Karpas-422 (cell line): ENCODE measurements around the gene PTPRD. TPM values are rescaled to one million over a fixed set of nuclear protein-coding genes. Genes with fewer than 3 reads are reported as not detected.

Experiments used
- DNase-seq: peaks from one replicate; pipeline ENCODE4 v3.0.0-alpha.2; 2015
- H2AFZ ChIP-seq: fragments of 200-600 bp; sonication (generic); 2 replicates; pipeline ENCODE4 v1.6.1; 2014; ENCODE audit warnings: antibody characterized with exemption, low read length, mixed read lengths
- H3K27ac ChIP-seq: fragments of 200-600 bp; sonication (generic); 2 replicates; pipeline ENCODE4 v1.5.1; 2014; ENCODE audit warnings: mild to moderate bottlenecking, low read length, moderate library complexity
- H3K27me3 ChIP-seq: fragments of 200-600 bp; sonication (generic); 2 replicates; pipeline ENCODE4 v1.6.1; 2014; ENCODE audit warnings: low read length, mixed read lengths
- H3K36me3 ChIP-seq: fragments of 200-600 bp; sonication (generic); 2 replicates; pipeline ENCODE4 v1.6.1; 2014; ENCODE audit warnings: low read length, mixed read lengths; ENCODE audit not compliant: insufficient read depth
- H3K4me1 ChIP-seq: fragments of 200-600 bp; sonication (generic); 2 replicates; pipeline ENCODE4 v1.6.1; 2014; ENCODE audit warnings: mild to moderate bottlenecking, low read length, mixed read lengths
- H3K4me2 ChIP-seq: fragments of 200-600 bp; sonication (generic); 2 replicates; pipeline ENCODE4 v1.6.1; 2014; ENCODE audit warnings: low read length, low read depth, mild to moderate bottlenecking; ENCODE audit not compliant: poor library complexity, severe bottlenecking
- H3K4me3 ChIP-seq: fragments of 200-600 bp; sonication (generic); 2 replicates; pipeline ENCODE4 v1.5.1; 2014; ENCODE audit warnings: mild to moderate bottlenecking, antibody characterized with exemption, low read length, mixed read lengths
- H3K79me2 ChIP-seq: fragments of 200-600 bp; sonication (generic); 2 replicates; pipeline ENCODE4 v1.6.1; 2014; ENCODE audit warnings: mild to moderate bottlenecking, low read length, mixed read lengths
- H3K9ac ChIP-seq: fragments of 200-600 bp; sonication (generic); 2 replicates; pipeline ENCODE4 v1.6.0; 2014; ENCODE audit warnings: low read length
- H3K9me2 ChIP-seq: fragments of 200-600 bp; sonication (generic), shearing (Covaris generic); replicated peaks from 2 replicates; pipeline ENCODE4 v1.6.0; 2014; ENCODE audit warnings: mild to moderate bottlenecking, low read length, moderate library complexity; ENCODE audit not compliant: insufficient read depth
- H3K9me3 ChIP-seq: fragments of 300-700, 200-600 bp; sonication (generic); 2 replicates; pipeline ENCODE4 v1.6.1; 2014; ENCODE audit warnings: low read length, mixed read lengths
- H4K20me1 ChIP-seq: fragments of 200-600 bp; sonication (generic); 2 replicates; pipeline ENCODE4 v1.6.1; 2014; ENCODE audit warnings: mild to moderate bottlenecking, antibody characterized with exemption, low read length, low read depth; ENCODE audit not compliant: insufficient read depth
- total RNA-seq: library from RNA; depleted of rRNA; stranded (reverse); fragments of >200 nt; shearing (Covaris generic); gene quantifications from 2 replicates; pipeline ENCODE4 v1.2.3, GENCODE V29; 2014; ENCODE audit warnings: low replicate concordance

The PTPRD gene
- total RNA-seq, 1 experiment from 2014 or later, result 0.63 TPM

DNA sequence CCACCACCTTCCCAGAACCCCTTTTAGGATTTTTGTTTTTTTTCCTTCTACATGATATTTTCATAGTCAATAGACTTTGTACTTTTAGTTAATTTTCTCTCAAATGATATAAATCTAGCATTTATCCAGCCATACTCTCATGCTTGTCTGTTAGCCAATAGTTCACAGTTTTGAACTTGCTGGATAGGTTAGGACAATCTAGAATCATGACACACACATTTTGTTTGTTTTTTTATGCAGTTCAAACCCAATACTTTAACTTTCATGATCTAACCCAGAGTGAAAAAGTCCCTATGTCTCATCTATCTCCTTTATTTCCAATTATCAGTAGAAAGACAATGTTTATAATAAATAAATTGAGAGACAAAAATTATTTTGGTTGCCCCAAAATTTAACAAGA, 2303.5 kb downstream of the PTPRD start:
- no peak for DNase-seq
- H3K9ac ChIP-seq, result no peak overlapping the region
- no peaks in the 10 kb centered on the region for H3K36me3 ChIP-seq
- H3K4me1 ChIP-seq, result no peaks in the 10 kb centered on the region
- H3K79me2 ChIP-seq, result no peaks in the 10 kb centered on the region
- no peaks in the 10 kb centered on the region for H3K27me3 ChIP-seq
- H3K9me2 ChIP-seq, result no peaks in the 10 kb centered on the region
- peaks cover 22% of the 10 kb centered on the region for H3K9me3 ChIP-seq
- no peak overlapping the region for H3K4me3 ChIP-seq
- H2AFZ ChIP-seq, result no peak overlapping the region
- no peak overlapping the region for H3K4me2 ChIP-seq
- no peaks in the 10 kb centered on the region for H4K20me1 ChIP-seq
- no peak overlapping the region for H3K27ac ChIP-seq

DNA sequence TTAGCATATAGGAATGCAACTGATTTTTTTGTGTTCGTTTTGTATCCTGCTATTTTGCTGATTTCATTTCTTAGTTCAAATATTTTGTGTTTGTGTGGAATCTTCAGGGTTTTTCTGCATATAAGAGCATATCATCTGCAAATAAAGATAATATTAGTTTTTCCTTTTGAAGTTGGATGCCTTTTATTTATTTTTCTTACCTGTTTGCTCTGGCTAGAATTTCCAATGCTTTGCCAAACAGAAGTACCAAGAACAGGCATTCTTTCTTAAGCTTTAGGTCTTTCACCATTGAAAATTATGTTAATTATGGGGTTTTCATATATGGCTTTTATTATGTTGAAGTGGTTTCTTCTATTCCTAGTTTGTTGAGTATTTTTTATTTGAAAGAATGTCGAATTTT, 2308.1 kb downstream of the PTPRD start:
- Histone ChIP-seq H3K27ac (no peak overlapping the region), H3K4me1 (no peaks in the 10 kb centered on the region), H3K9me3 (peaks cover 6% of the 10 kb centered on the region), H3K9ac (no peak overlapping the region), H4K20me1 (no peaks in the 10 kb centered on the region), H3K4me2 (no peak overlapping the region), H3K9me2 (no peaks in the 10 kb centered on the region), H3K4me3 (no peak overlapping the region), H3K27me3 (no peaks in the 10 kb centered on the region), H3K79me2 (no peaks in the 10 kb centered on the region), H2AFZ (no peak overlapping the region), H3K36me3 (no peaks in the 10 kb centered on the region)
- DNase-seq, result no peak

DNA sequence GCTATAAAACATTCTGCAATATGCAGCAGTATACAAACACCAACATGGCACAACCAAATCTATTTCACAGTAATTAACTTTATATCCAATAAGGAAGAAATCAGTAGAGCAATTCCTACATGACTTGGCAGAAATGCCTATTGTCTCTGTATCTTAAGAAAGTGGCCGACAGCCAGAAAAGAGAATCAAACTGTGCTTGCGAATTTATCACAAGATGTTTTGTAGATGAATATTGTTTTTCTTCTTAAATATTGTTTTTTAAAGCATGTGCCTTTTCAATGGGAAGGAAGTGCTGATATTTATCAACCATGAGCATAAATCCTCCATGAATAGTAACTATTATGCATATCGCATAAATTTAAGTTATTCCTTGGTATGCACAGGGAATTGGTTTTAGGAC, 2311.5 kb downstream of the PTPRD start:
- H3K79me2 ChIP-seq, result no peaks in the 10 kb centered on the region
- no peaks in the 10 kb centered on the region for H3K4me1 ChIP-seq
- H3K9me3 ChIP-seq, result no peaks in the 10 kb centered on the region; the same call in none of the 2 replicates
- H4K20me1 ChIP-seq, result no peaks in the 10 kb centered on the region
- no peak overlapping the region for H2AFZ ChIP-seq
- no peaks in the 10 kb centered on the region for H3K9me2 ChIP-seq
- no peaks in the 10 kb centered on the region for H3K36me3 ChIP-seq
- no peak for DNase-seq
- H3K4me3 ChIP-seq, result no peak overlapping the region
- H3K27me3 ChIP-seq, result no peaks in the 10 kb centered on the region
- no peak overlapping the region for H3K4me2 ChIP-seq
- no peak overlapping the region for H3K27ac ChIP-seq
- H3K9ac ChIP-seq, result no peak overlapping the region

DNA sequence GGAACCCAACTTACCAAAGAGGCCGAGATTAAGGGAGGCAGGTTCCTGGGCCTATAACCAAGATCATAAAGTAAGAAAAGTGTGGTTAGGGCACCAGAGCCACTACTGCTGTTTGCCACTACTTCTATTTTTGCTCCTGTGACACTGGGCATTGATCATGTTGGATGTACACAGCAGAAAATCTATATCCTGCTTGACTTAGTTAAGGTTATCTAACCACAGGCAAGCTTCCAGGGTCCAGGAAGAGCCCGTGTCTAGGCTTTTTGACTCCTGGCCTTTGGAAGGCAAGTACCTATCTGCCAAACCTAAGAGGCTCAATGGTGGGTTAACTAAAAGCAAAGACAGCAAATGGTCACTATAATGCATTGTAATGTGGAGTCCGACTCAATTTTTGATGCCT, 2315.8 kb downstream of the PTPRD start:
- H3K36me3 ChIP-seq, result no peaks in the 10 kb centered on the region
- H2AFZ ChIP-seq, result no peak overlapping the region
- no peaks in the 10 kb centered on the region for H4K20me1 ChIP-seq
- H3K4me3 ChIP-seq, result no peak overlapping the region
- no peaks in the 10 kb centered on the region; the same call in none of the 2 replicates for H3K9me3 ChIP-seq
- H3K27ac ChIP-seq, result no peak overlapping the region
- no peak overlapping the region for H3K9ac ChIP-seq
- no peaks in the 10 kb centered on the region for H3K4me1 ChIP-seq
- DNase-seq, result no peak
- H3K4me2 ChIP-seq, result no peak overlapping the region
- no peaks in the 10 kb centered on the region for H3K9me2 ChIP-seq
- H3K27me3 ChIP-seq, result no peaks in the 10 kb centered on the region
- no peaks in the 10 kb centered on the region for H3K79me2 ChIP-seq

DNA sequence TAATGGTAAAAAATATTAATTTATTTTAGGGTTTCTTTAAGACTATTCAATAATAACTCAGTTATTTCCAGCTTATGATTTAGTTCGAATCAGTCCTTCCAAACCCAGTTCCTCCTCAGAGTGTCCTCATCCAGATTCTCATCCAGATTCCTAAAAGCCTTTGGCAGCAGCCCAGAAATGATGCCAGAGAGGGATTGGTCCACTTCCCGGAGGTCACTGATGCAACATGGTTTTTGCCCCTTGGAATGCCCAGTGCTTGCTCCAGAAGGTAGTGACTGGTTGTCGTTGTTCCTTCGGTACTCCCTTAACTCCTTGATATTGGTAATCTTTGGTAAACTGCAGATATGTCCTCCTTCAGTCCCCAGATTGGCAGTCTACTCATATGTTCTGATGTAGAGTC, 2320.1 kb downstream of the PTPRD start:
- H3K27me3 ChIP-seq, result no peaks in the 10 kb centered on the region
- H3K4me1 ChIP-seq, result no peaks in the 10 kb centered on the region
- no peak overlapping the region for H2AFZ ChIP-seq
- peaks cover 3% of the 10 kb centered on the region for H3K9me3 ChIP-seq
- no peak overlapping the region for H3K9ac ChIP-seq
- no peaks in the 10 kb centered on the region for H4K20me1 ChIP-seq
- no peak for DNase-seq
- H3K36me3 ChIP-seq, result no peaks in the 10 kb centered on the region
- no peak overlapping the region for H3K4me2 ChIP-seq
- H3K4me3 ChIP-seq, result no peak overlapping the region
- no peak overlapping the region for H3K27ac ChIP-seq
- no peaks in the 10 kb centered on the region for H3K9me2 ChIP-seq
- no peaks in the 10 kb centered on the region for H3K79me2 ChIP-seq

DNA sequence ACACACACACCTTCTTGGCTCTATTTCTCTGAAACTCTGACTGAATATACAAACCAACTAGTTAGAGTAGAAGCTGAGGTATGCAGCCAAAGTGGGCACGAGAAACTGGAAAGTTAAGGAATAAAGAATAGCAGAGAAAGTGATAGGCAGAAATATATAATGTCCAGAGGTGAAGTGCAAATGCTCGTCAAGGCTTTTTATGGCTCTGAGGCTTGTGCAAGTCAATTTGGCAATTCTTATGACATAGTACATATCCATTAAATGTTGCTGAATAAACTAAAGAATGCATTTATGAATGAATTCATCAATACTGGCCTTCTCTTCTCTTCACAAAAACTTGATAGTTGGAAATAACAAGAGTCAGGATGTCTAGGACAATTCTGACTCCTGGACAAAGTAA, 2323.1 kb downstream of the PTPRD start:
- no peaks in the 10 kb centered on the region for H3K4me1 ChIP-seq
- no peak overlapping the region for H3K4me2 ChIP-seq
- no peaks in the 10 kb centered on the region for H3K36me3 ChIP-seq
- no peaks in the 10 kb centered on the region for H3K27me3 ChIP-seq
- H3K9ac ChIP-seq, result no peak overlapping the region
- peaks cover 7% of the 10 kb centered on the region for H3K9me3 ChIP-seq
- DNase-seq, result no peak
- H3K27ac ChIP-seq, result no peak overlapping the region
- no peaks in the 10 kb centered on the region for H4K20me1 ChIP-seq
- no peak overlapping the region for H2AFZ ChIP-seq
- H3K4me3 ChIP-seq, result no peak overlapping the region
- H3K79me2 ChIP-seq, result no peaks in the 10 kb centered on the region
- no peaks in the 10 kb centered on the region for H3K9me2 ChIP-seq

DNA sequence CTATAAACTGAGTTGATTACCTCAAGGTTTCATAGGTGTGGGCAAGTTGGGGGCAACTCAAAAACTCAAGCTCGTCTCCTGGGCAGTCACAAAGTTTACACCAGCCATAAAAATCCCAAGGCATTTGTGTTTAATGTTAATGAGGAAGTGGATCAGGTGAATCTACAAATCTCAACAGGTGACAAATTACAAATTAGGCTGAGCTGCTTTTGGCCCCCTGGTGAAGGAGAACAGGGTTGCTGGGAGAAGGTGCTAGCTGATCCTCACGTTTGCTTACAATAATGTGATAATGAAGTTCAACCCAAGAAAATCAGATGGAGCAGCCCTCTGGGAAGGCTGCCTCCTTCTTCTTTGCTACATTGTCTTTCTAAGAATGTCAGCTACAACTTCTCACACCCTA, 2324.8 kb downstream of the PTPRD start:
- Histone ChIP-seq H3K36me3 (no peaks in the 10 kb centered on the region), H3K9me3 (peaks cover 7% of the 10 kb centered on the region), H2AFZ (no peak overlapping the region), H3K27me3 (no peaks in the 10 kb centered on the region), H3K4me3 (no peak overlapping the region), H3K4me1 (no peaks in the 10 kb centered on the region), H4K20me1 (no peaks in the 10 kb centered on the region), H3K9me2 (no peaks in the 10 kb centered on the region), H3K4me2 (no peak overlapping the region), H3K27ac (no peak overlapping the region), H3K79me2 (no peaks in the 10 kb centered on the region), H3K9ac (no peak overlapping the region)
- DNase-seq, result no peak

DNA sequence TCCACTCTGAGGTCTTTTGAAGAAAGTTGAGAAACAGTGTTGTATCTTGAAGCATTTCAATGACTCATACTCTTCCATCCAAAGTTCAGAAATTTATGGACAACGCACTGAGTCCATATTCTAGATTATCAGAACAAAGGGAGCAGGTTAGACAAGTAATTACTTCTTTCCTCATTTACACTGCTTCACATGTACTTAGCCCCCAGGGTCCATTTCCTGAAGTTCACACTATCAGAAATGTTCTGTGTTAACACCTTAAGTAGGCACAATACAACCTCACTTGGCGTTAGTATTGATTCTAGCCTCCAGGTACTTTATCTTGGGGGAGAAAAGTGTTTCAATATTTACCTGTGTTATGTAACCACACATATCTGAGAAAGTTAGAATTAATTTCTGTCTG, 2325.3 kb downstream of the PTPRD start:
- Histone ChIP-seq H3K9me2 (no peaks in the 10 kb centered on the region), H3K4me3 (no peak overlapping the region), H3K27me3 (no peaks in the 10 kb centered on the region), H3K79me2 (no peaks in the 10 kb centered on the region), H4K20me1 (no peaks in the 10 kb centered on the region), H3K4me1 (no peaks in the 10 kb centered on the region), H3K36me3 (no peaks in the 10 kb centered on the region), H3K9me3 (peaks cover 7% of the 10 kb centered on the region), H3K27ac (no peak overlapping the region), H3K9ac (no peak overlapping the region), H3K4me2 (no peak overlapping the region), H2AFZ (no peak overlapping the region)
- no peak for DNase-seq

DNA sequence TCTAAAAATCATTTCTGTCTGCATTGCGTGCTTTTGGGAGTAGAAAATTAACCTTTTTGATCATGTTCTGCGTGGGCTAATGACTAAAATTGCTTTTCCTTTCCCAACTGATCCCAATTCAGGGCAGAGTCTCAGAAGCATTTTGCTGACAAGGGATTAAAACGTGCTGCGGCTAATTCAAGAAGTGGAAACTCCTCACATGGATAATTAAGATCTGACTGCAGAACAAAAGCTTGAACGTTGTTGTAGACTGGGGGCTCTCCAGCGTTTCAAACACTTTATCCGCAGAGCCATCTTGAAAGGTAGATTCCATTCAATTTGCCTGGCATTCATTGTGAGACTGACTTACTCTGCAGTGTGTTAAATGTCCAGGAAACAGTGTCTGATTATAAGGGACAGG, 2327.9 kb downstream of the PTPRD start:
- H3K4me2 ChIP-seq, result no peak overlapping the region
- no peak overlapping the region for H3K27ac ChIP-seq
- no peaks in the 10 kb centered on the region for H3K9me2 ChIP-seq
- H3K27me3 ChIP-seq, result no peaks in the 10 kb centered on the region
- H3K79me2 ChIP-seq, result no peaks in the 10 kb centered on the region
- DNase-seq, result no peak
- H4K20me1 ChIP-seq, result no peaks in the 10 kb centered on the region
- H2AFZ ChIP-seq, result no peak overlapping the region
- H3K4me3 ChIP-seq, result no peak overlapping the region
- H3K9ac ChIP-seq, result no peak overlapping the region
- H3K4me1 ChIP-seq, result no peaks in the 10 kb centered on the region
- H3K36me3 ChIP-seq, result no peaks in the 10 kb centered on the region
- peaks cover 9% of the 10 kb centered on the region for H3K9me3 ChIP-seq
